CD4-positive, alpha-beta memory T cell (primary cell): ENCODE results near the gene RGS7. TPM values are rescaled to one million over a fixed set of nuclear protein-coding genes. Genes with fewer than 3 reads are reported as not detected.

ENCODE experiments used
- CTCF ChIA-PET: fragments of 350-600 bp; sonication (Branson Sonifier 250); formaldehyde crosslinking; loops from one replicate; lab custom pipeline; 2021; ENCODE audit warnings: inconsistent platforms; ENCODE audit not compliant: partially characterized antibody; lab: Charles Lee
- POLR2A ChIA-PET: fragments of 350-600 bp; sonication (Branson Sonifier 250); formaldehyde crosslinking; loops from one replicate; lab custom pipeline; 2021; ENCODE audit not compliant: partially characterized antibody; lab: Charles Lee
- DNase-seq, 5 donors: peaks; one replicate each; pipeline versions ENCODE4 v3.0.0 to v3.0.0-alpha.2; 2020 to 2022; ENCODE audit warnings: mixed read lengths in 1 of 5
- H3K27ac ChIP-seq: one replicate; pipeline ENCODE4 v1.7.0; 2013; ENCODE audit warnings: low read depth, low read length
- H3K27me3 ChIP-seq: 2 replicates; pipeline ENCODE4 v1.7.0; 2013; ENCODE audit warnings: mild to moderate bottlenecking, low read length, moderate library complexity; ENCODE audit not compliant: insufficient read depth
- H3K36me3 ChIP-seq: 2 replicates; pipeline ENCODE4 v1.7.0; 2013; ENCODE audit warnings: mild to moderate bottlenecking, low read length, moderate library complexity; ENCODE audit not compliant: insufficient read depth
- H3K4me1 ChIP-seq: 2 replicates; pipeline ENCODE4 v1.7.0; 2013; ENCODE audit warnings: mild to moderate bottlenecking, low read length, moderate library complexity; ENCODE audit not compliant: insufficient read depth
- H3K4me3 ChIP-seq, 2 donors: one replicate each; pipeline ENCODE4 v1.7.0; 2013; ENCODE audit warnings: low read length in 2 of 2, mild to moderate bottlenecking in 1 of 2
- H3K9me3 ChIP-seq, 2 donors: one replicate each; pipeline ENCODE4 v1.7.0; 2013; ENCODE audit warnings: low read length in 2 of 2, control low read depth in 1 of 2; ENCODE audit not compliant: control insufficient read depth in 1 of 2
- H3K27ac Mint-ChIP-seq, 7 donors: one replicate each; pipeline ENCODE4 v1.8.0; 2020 to 2021; ENCODE audit warnings: mixed read lengths in 7 of 7, mild to moderate bottlenecking in 6 of 7, inconsistent platforms in 3 of 7, moderate library complexity in 3 of 7
- H3K27me3 Mint-ChIP-seq, 2 donors: one replicate each; pipeline ENCODE4 v1.8.0; 2020 to 2021; ENCODE audit warnings: mixed read lengths in 2 of 2
- H3K36me3 Mint-ChIP-seq, 2 donors: one replicate each; pipeline ENCODE4 v1.8.0; 2020 to 2021; ENCODE audit warnings: mixed read lengths in 2 of 2, inconsistent platforms in 1 of 2, mild to moderate bottlenecking in 1 of 2
- H3K4me1 Mint-ChIP-seq, 4 donors: one replicate each; pipeline ENCODE4 v1.8.0; 2020 to 2021; ENCODE audit warnings: mixed read lengths in 4 of 4, mild to moderate bottlenecking in 1 of 4
- H3K4me3 Mint-ChIP-seq, 8 donors: one replicate each; pipeline ENCODE4 v1.8.0; 2020 to 2021; ENCODE audit warnings: mixed read lengths in 8 of 8, mild to moderate bottlenecking in 7 of 8, moderate library complexity in 6 of 8, inconsistent platforms in 3 of 8
- H3K9me3 Mint-ChIP-seq, 8 donors: one replicate each; pipeline ENCODE4 v1.8.0; 2020 to 2021; ENCODE audit warnings: mixed read lengths in 8 of 8, mild to moderate bottlenecking in 5 of 8, inconsistent platforms in 3 of 8, moderate library complexity in 1 of 8
- intact Hi-C: fragments of 100-400 bp; cut with micrococcal nuclease; formaldehyde crosslinking; loops from one replicate; pipeline ENCODE4 v1.15.1; 2023
- polyA plus RNA-seq, 2 donors: library from polyadenylated mRNA; unstranded; fragments of 300-500 nt; fragmentation: Illumina TruSeq; gene quantifications; one replicate each; pipeline ENCODE4 v1.2.3, GENCODE V29; 2021
- total RNA-seq, 2 experiments: library from RNA; stranded (reverse); gene quantifications; one replicate each; pipeline ENCODE4 v1.2.3, GENCODE V29; 2021

RGS7 gene
- total and polyA plus RNA-seq, 4 experiments from 2014 or later = not detected

DNA sequence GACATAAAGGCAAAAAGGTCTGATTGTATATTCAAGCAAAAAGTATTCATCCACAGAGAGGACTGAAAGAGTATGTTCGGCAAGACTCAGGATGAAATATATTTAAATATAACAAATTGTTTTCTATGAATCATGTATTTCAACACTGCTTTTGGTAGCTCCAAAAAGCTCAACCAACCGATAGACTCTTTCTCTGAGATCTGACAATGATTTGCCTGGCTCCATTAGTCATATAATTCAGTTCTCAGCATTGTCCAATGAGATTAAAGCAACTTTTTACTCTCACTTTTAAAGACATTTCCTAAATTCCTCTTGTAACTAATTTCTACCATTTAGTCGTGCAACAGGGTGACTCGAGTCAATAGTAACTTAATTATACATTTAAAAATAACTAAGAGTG lies 426.0 kb downstream of the RGS7 start:
- DNase-seq = no peak
- ChIA-PET POLR2A (no interaction called here), CTCF (no interaction called here)
- Histone ChIP-seq H3K4me1 (no peaks in the 10 kb centered on the region), H3K9me3 (no peaks in the 10 kb centered on the region), H3K27me3 (no peaks in the 10 kb centered on the region), H3K4me3 (no peak overlapping the region), H3K36me3 (no peaks in the 10 kb centered on the region), H3K27ac (no peak overlapping the region)
- Mint-ChIP-seq H3K36me3 (no peaks in the 10 kb centered on the region), H3K9me3 (peaks cover 0 to 18% (median 12%) of the 10 kb centered on the region in 8 donors), H3K4me3 (no peak overlapping the region), H3K27me3 (no peaks in the 10 kb centered on the region), H3K27ac (no peak overlapping the region), H3K4me1 (no peaks in the 10 kb centered on the region)
- intact Hi-C loops = no loop called here

DNA sequence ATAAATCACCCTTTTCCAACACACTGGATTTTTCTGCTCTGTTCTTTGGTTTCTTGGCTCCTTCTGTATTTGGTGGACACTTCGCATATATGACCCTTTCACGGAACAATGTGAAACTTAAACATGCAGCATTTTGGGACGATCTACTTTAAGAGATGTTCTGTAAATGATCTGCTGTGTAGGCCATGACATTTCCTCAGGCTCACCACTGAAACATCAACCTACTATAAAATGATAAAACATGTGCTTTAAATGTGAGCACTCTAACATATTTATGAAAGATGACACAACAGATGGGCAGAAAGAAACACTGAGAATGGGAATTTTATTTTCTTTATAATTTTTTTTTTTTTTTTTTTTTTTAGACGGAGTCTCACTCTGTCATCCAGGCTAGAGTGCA lies 428.7 kb downstream of the RGS7 start:
- H3K9me3 Mint-ChIP-seq = peaks cover 0 to 11% (median 9%) of the 10 kb centered on the region in 8 donors
- no peaks in the 10 kb centered on the region for H3K36me3 Mint-ChIP-seq
- H3K4me1 ChIP-seq = no peaks in the 10 kb centered on the region
- H3K4me1 Mint-ChIP-seq = no peaks in the 10 kb centered on the region
- H3K27ac ChIP-seq = no peak overlapping the region
- intact Hi-C loops = no loop called here
- POLR2A ChIA-PET = no interaction called here
- no peak for DNase-seq
- no peaks in the 10 kb centered on the region for H3K36me3 ChIP-seq
- no peak overlapping the region for H3K4me3 ChIP-seq
- H3K9me3 ChIP-seq = no peaks in the 10 kb centered on the region
- CTCF ChIA-PET = no interaction called here
- no peaks in the 10 kb centered on the region for H3K27me3 ChIP-seq
- no peak overlapping the region for H3K27ac Mint-ChIP-seq
- no peaks in the 10 kb centered on the region for H3K27me3 Mint-ChIP-seq
- H3K4me3 Mint-ChIP-seq = no peak overlapping the region

GRCh38 chr1:240927821-240928220 lies 429.2 kb downstream of the RGS7 start:
- Histone ChIP-seq H3K4me3 (no peak overlapping the region), H3K9me3 (no peaks in the 10 kb centered on the region), H3K27ac (no peak overlapping the region), H3K36me3 (no peaks in the 10 kb centered on the region), H3K4me1 (no peaks in the 10 kb centered on the region), H3K27me3 (no peaks in the 10 kb centered on the region)
- Mint-ChIP-seq H3K9me3 (peaks cover 0 to 11% (median 8%) of the 10 kb centered on the region in 8 donors), H3K4me3 (no peak overlapping the region), H3K27me3 (no peaks in the 10 kb centered on the region), H3K27ac (no peak overlapping the region), H3K4me1 (no peaks in the 10 kb centered on the region), H3K36me3 (no peaks in the 10 kb centered on the region)
- ChIA-PET CTCF (no interaction called here), POLR2A (no interaction called here)
- intact Hi-C loops = no loop called here
- DNase-seq = no peak

DNA sequence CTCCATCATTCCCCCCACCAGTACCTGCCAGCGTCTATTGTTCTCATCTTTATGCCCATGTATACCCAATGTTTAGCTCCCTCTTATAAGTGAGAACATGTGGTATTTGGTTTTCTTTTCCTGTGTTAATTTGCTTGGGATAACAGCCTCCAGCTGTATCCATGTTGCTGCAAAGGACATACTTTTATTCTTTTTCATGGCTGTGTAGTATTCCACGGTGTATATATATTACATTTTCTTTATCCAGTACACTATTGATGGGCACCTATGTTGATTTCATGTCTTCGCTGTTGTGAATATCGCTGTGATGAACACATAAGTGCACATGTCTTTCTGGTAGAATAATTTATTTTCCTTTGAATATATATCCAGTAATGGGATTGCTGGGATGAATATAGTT lies 431.7 kb downstream of the RGS7 start:
- no peak overlapping the region for H3K4me3 ChIP-seq
- Mint-ChIP-seq H3K27me3 (no peaks in the 10 kb centered on the region), H3K4me1 (no peaks in the 10 kb centered on the region), H3K4me3 (no peak overlapping the region), H3K36me3 (no peaks in the 10 kb centered on the region), H3K27ac (no peak overlapping the region), H3K9me3 (peaks cover 4 to 12% (median 9%) of the 10 kb centered on the region in 8 donors)
- H3K27ac ChIP-seq = no peak overlapping the region
- H3K4me1 ChIP-seq = no peaks in the 10 kb centered on the region
- H3K36me3 ChIP-seq = no peaks in the 10 kb centered on the region
- no peak for DNase-seq
- intact Hi-C loops = no loop called here
- H3K9me3 ChIP-seq = no peaks in the 10 kb centered on the region
- no peaks in the 10 kb centered on the region for H3K27me3 ChIP-seq
- ChIA-PET POLR2A (no interaction called here), CTCF (no interaction called here)

- no peak overlapping the region for H3K4me3 ChIP-seq
- intact Hi-C loops = no loop called here
- H3K27ac ChIP-seq = no peak overlapping the region
- Mint-ChIP-seq H3K4me3 (no peak overlapping the region), H3K9me3 (peaks cover 0 to 10% (median 6%) of the 10 kb centered on the region in 8 donors), H3K4me1 (no peaks in the 10 kb centered on the region), H3K27me3 (no peaks in the 10 kb centered on the region), H3K36me3 (no peaks in the 10 kb centered on the region), H3K27ac (no peak overlapping the region)
- no peaks in the 10 kb centered on the region for H3K9me3 ChIP-seq
- no peaks in the 10 kb centered on the region for H3K4me1 ChIP-seq
- DNase-seq = no peak
- no peaks in the 10 kb centered on the region for H3K36me3 ChIP-seq
- POLR2A ChIA-PET = no interaction called here
- H3K27me3 ChIP-seq = no peaks in the 10 kb centered on the region
- CTCF ChIA-PET = no interaction called here
Observed at GRCh38 chr1:240917976-240918375, 439.0 kb downstream of the RGS7 start.

DNA sequence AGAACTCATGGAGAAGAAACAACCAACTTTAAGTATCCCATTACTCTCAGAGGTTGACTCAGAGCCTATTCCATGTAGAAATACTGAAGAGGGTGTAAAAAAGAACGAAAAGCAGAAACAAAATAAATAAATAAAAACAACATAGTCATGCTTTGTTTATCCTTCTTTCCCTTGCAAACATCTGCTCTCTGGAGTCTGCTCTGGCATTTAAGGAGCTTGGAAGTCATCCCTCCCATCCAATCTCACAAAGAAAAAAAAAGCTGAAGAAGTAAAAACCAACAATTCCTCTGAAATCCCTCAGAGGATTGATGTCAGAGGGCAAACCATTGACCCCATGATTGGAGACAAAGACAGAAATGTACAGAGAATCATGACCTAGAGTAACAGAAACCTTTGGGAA lies 442.5 kb downstream of the RGS7 start:
- intact Hi-C loops = no loop called here
- Histone ChIP-seq H3K9me3 (no peaks in the 10 kb centered on the region), H3K27me3 (no peaks in the 10 kb centered on the region), H3K4me1 (no peaks in the 10 kb centered on the region), H3K4me3 (no peak overlapping the region), H3K27ac (no peak overlapping the region), H3K36me3 (no peaks in the 10 kb centered on the region)
- ChIA-PET POLR2A (no interaction called here), CTCF (no interaction called here)
- Mint-ChIP-seq H3K4me3 (no peak overlapping the region), H3K9me3 (peaks cover 0 to 6% (median 1%) of the 10 kb centered on the region in 8 donors), H3K27ac (no peak overlapping the region), H3K36me3 (no peaks in the 10 kb centered on the region), H3K27me3 (no peaks in the 10 kb centered on the region), H3K4me1 (no peaks in the 10 kb centered on the region)
- DNase-seq = no peak

DNA sequence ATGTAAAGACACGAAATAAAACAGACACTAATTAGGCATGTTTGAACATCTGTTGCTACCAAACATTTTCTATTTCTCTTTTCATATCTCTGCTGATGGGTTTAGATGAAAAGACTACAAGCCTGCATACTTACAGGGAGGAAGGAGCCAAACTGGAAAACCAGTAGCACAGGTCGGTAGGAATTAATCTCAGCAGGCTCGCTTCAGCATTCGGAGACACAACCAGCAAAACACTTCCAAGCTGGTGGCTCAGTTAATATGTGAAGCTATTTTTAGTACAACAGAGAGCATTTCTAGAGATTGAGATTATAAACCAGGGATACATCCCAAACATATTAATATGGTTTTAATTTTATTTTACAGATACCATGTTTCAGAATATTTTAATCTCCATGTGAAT lies 444.2 kb downstream of the RGS7 start:
- Mint-ChIP-seq H3K27ac (no peak overlapping the region), H3K36me3 (no peaks in the 10 kb centered on the region), H3K9me3 (peaks cover 0 to 6% (median 3%) of the 10 kb centered on the region in 8 donors), H3K4me3 (no peak overlapping the region), H3K4me1 (no peaks in the 10 kb centered on the region), H3K27me3 (no peaks in the 10 kb centered on the region)
- DNase-seq = no peak
- H3K36me3 ChIP-seq = no peaks in the 10 kb centered on the region
- no peak overlapping the region for H3K27ac ChIP-seq
- no peak overlapping the region for H3K4me3 ChIP-seq
- intact Hi-C loops = no loop called here
- H3K4me1 ChIP-seq = no peaks in the 10 kb centered on the region
- CTCF ChIA-PET = no interaction called here
- POLR2A ChIA-PET = no interaction called here
- H3K27me3 ChIP-seq = no peaks in the 10 kb centered on the region
- H3K9me3 ChIP-seq = no peaks in the 10 kb centered on the region
